ENCODE data around the gene GATD1. TPM values are rescaled to one million over a fixed set of nuclear protein-coding genes. Genes with fewer than 3 reads are reported as not detected.

GATD1 gene
- total RNA-seq, 4 donors from 2014 or later: 47.6 to 81.7 (median 52.9) TPM

- DNase-seq: peak in 2 of 3 donors; percentile 71 to 75
- H3K4me3 ChIP-seq: no peak overlapping the region
- peaks cover 0 to 80% (median 0%) of the 10 kb centered on the region in 3 donors for H3K36me3 ChIP-seq
- no peaks in the 10 kb centered on the region for H3K27me3 ChIP-seq
- H3K4me1 ChIP-seq: peaks cover 0 to 5% (median 0%) of the 10 kb centered on the region in 4 donors
- TF ChIP-seq POLR2A (IDR thresholded peaks at IDR 0.05) (no peak), CTCF (IDR thresholded peaks at IDR 0.05) (peak in 3 of 6 experiments; percentile 39 to 59 (median 51))
- peak overlapping the region in 3 of 4 donors; percentile 49 to 90 (median 80) for H3K27ac ChIP-seq
- no peaks in the 10 kb centered on the region for H3K9me3 ChIP-seq
Observed at GRCh38 chr11:762421-763072, 14.7 kb downstream of the GATD1 start.

DNA sequence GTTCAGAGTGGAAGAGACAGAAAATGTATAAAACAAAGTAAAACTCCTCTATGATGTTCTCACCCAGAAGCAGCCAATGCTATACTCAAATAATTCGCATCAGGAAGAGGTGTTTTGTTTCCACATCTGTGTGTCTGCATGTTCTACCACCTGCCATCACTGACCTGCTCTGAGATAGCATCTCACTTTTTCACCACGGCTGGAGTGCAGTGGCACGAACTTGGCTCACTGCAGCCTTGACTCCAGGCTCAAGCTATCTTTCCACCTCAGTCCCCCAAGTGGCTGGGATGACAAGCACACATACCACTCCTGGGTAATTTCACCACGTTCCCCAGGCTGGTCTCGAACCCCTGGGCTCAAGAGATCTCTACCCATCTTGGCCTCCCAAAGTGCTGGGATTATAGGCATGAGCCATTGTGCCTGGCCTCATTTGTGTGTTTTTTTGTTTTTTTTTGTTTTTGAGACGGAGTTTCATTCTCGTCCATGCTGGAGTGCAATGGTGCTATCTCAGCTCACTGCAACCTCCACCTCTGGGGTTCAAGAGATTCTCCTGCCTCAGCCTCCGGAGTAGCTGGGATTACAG is 15.7 kb downstream of the GATD1 start:
- H3K36me3 ChIP-seq: peaks cover 0 to 84% (median 0%) of the 10 kb centered on the region in 3 donors
- H3K27me3 ChIP-seq: no peaks in the 10 kb centered on the region
- TF ChIP-seq POLR2A (IDR thresholded peaks at IDR 0.05): no peak
- no peaks in the 10 kb centered on the region for H3K9me3 ChIP-seq
- DNase-seq: no peak
- H3K4me1 ChIP-seq: peaks cover 0 to 5% (median 0%) of the 10 kb centered on the region in 4 donors
- no peak overlapping the region for H3K27ac ChIP-seq
- H3K4me3 ChIP-seq: no peak overlapping the region

DNA sequence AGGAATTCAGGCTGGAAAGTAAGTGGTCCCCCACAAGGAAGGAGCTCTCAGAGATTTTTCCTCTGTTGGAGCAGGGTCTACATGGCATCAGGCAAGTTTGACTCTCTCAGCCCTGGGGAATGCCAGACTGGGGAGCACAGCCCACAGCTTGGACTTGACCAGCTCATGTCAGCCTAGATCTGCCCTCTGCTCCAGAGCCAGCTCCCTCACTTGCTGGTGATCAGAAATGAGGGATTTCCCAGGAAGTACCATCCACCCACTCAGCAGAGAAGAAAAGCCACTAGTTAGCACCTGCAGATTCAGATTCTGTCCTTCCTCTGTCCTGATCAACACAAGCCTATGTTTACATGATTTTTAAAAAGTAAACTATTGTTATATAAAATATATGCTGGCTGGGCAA is 17.1 kb downstream of the GATD1 start:
- no peak for DNase-seq
- peaks cover 0 to 87% (median 0%) of the 10 kb centered on the region in 3 donors for H3K36me3 ChIP-seq
- peaks cover 0 to 5% (median 0%) of the 10 kb centered on the region in 4 donors for H3K4me1 ChIP-seq
- H3K27me3 ChIP-seq: no peaks in the 10 kb centered on the region
- no peaks in the 10 kb centered on the region for H3K9me3 ChIP-seq
- TF ChIP-seq POLR2A (IDR thresholded peaks at IDR 0.05) (no peak), CTCF (IDR thresholded peaks at IDR 0.05) (no peak)
- H3K4me3 ChIP-seq: no peak overlapping the region
- H3K27ac ChIP-seq: no peak overlapping the region

- peaks cover 0 to 7% (median 0%) of the 10 kb centered on the region in 3 donors for H3K36me3 ChIP-seq
- TF ChIP-seq POLR2A (IDR thresholded peaks at IDR 0.05): no peak
- no peak for TF ChIP-seq CTCF (IDR thresholded peaks at IDR 0.05)
- no peak for DNase-seq
- H3K4me3 ChIP-seq: no peak overlapping the region
- no peaks in the 10 kb centered on the region for H3K9me3 ChIP-seq
- peaks cover 0 to 31% (median 13%) of the 10 kb centered on the region in 4 donors for H3K4me1 ChIP-seq
- H3K27ac ChIP-seq: no peak overlapping the region
- no peaks in the 10 kb centered on the region for H3K27me3 ChIP-seq
Observed at GRCh38 chr11:749731-750130, 27.6 kb downstream of the GATD1 start.

DNA sequence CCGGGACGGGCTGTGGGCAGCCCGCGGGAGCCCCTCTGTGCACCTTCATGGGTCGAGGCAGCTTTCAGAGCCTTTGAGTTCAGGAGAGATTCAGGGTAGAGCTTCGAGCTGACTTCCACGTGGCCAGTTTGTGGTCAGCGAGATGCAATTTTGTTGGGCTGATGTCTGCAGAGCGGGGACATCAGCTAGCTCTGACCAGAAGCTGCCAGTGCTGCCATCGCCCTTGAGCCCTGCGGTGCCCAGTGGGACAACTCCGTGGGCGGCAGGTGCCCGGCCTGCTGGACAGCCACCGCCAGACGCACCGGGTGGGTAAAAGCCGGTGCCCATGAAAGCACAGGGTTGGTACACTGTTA is 29.3 kb downstream of the GATD1 start:
- no peaks in the 10 kb centered on the region for H3K27me3 ChIP-seq
- peaks cover 0 to 31% (median 13%) of the 10 kb centered on the region in 4 donors for H3K4me1 ChIP-seq
- H3K27ac ChIP-seq: peak overlapping the region; percentile 75 to 93 (median 82)
- H3K9me3 ChIP-seq: no peaks in the 10 kb centered on the region
- H3K4me3 ChIP-seq: peak overlapping the region; percentile 68 to 98 (median 88)
- peak in 1 of 3 donors; percentile 58 for DNase-seq
- TF ChIP-seq POLR2A (IDR thresholded peaks at IDR 0.05): no peak
- TF ChIP-seq CTCF (IDR thresholded peaks at IDR 0.05): no peak
- H3K36me3 ChIP-seq: peaks cover 0 to 7% (median 0%) of the 10 kb centered on the region in 3 donors

Data from Peyer's patch (tissue), 4 donors.